ENCODE results near the gene ZNF827. TPM values are rescaled to one million over a fixed set of nuclear protein-coding genes. Genes with fewer than 3 reads are reported as not detected.

Gene ZNF827
- polyA plus RNA-seq, 1 donor from 2014 or later = 12.1 TPM

- no peak overlapping the region for H3K27ac ChIP-seq (ENCODE audit: low read length)
- no peak overlapping the region for H3K4me3 ChIP-seq (ENCODE audit: low read length)
- no peak overlapping the region for H3K4me2 ChIP-seq (ENCODE audit: low read length)
- no peak for TF ChIP-seq EP300 (conservative IDR thresholded peaks at IDR 0.05; ENCODE audit: poor library complexity, severe bottlenecking)
- TF ChIP-seq REST (IDR thresholded peaks at IDR 0.05; ENCODE audit: borderline replicate concordance) = no peak
- no peak for TF ChIP-seq SMC3 (conservative IDR thresholded peaks at IDR 0.05; ENCODE audit: poor library complexity)
- no peak for TF ChIP-seq CTCF (IDR thresholded peaks at IDR 0.05; ENCODE audit: poor library complexity, severe bottlenecking)
- TF ChIP-seq RAD21 (conservative IDR thresholded peaks at IDR 0.05) = no peak
- TF ChIP-seq MXI1 (conservative IDR thresholded peaks at IDR 0.05; ENCODE audit: poor library complexity, severe bottlenecking) = no peak
- TF ChIP-seq POLR2AphosphoS5 (IDR thresholded peaks at IDR 0.05) = no peak
- no peak for TF ChIP-seq TAF1 (IDR thresholded peaks at IDR 0.05; ENCODE audit: low read depth)
- TF ChIP-seq EZH2 (IDR thresholded peaks at IDR 0.05; ENCODE audit: borderline replicate concordance, insufficient read depth, low read length, poor library complexity, severe bottlenecking) = no peak
- no peaks in the 10 kb centered on the region for H4K20me1 ChIP-seq (ENCODE audit: insufficient read depth)
- H3K79me2 ChIP-seq (replicated peaks; ENCODE audit: insufficient read depth, low read length) = no peaks in the 10 kb centered on the region
- H2AFZ ChIP-seq (ENCODE audit: low read depth, low read length) = no peak overlapping the region
- H3K9ac ChIP-seq (ENCODE audit: low read length) = no peak overlapping the region
- H3K27me3 ChIP-seq (ENCODE audit: insufficient read depth, low read depth, low read length) = no peaks in the 10 kb centered on the region
- no peaks in the 10 kb centered on the region for H3F3A ChIP-seq (ENCODE audit: insufficient read depth, low read length, poor library complexity, severe bottlenecking)
- no peaks in the 10 kb centered on the region for H3K9me2 ChIP-seq (ENCODE audit: insufficient read depth, low read length)
- H3K9me3 ChIP-seq (ENCODE audit: low read length) = no peaks in the 10 kb centered on the region
- H3K36me3 ChIP-seq (ENCODE audit: insufficient read depth, low read length) = peaks cover 6% of the 10 kb centered on the region
Observed at GRCh38 chr4:145815027-145815612, 123.5 kb downstream of the ZNF827 start.

GRCh38 chr4:145814246-145814645 lies 124.4 kb downstream of the ZNF827 start:
- Histone ChIP-seq H3F3A (ENCODE audit: insufficient read depth, low read length, poor library complexity, severe bottlenecking) (no peaks in the 10 kb centered on the region), H3K79me2 (replicated peaks; ENCODE audit: insufficient read depth, low read length) (no peaks in the 10 kb centered on the region), H3K4me2 (ENCODE audit: low read length) (no peak overlapping the region), H3K9ac (ENCODE audit: low read length) (no peak overlapping the region), H3K36me3 (ENCODE audit: insufficient read depth, low read length) (peaks cover 6% of the 10 kb centered on the region), H3K27me3 (ENCODE audit: insufficient read depth, low read depth, low read length) (no peaks in the 10 kb centered on the region), H3K9me2 (ENCODE audit: insufficient read depth, low read length) (no peaks in the 10 kb centered on the region), H3K9me3 (ENCODE audit: low read length) (no peaks in the 10 kb centered on the region), H2AFZ (ENCODE audit: low read depth, low read length) (no peak overlapping the region), H3K27ac (ENCODE audit: low read length) (no peak overlapping the region), H4K20me1 (ENCODE audit: insufficient read depth) (no peaks in the 10 kb centered on the region), H3K4me3 (ENCODE audit: low read length) (no peak overlapping the region)
- no peak for TF ChIP-seq RAD21 (conservative IDR thresholded peaks at IDR 0.05)
- TF ChIP-seq SMC3 (conservative IDR thresholded peaks at IDR 0.05; ENCODE audit: poor library complexity) = no peak
- TF ChIP-seq EZH2 (IDR thresholded peaks at IDR 0.05; ENCODE audit: borderline replicate concordance, insufficient read depth, low read length, poor library complexity, severe bottlenecking) = no peak
- TF ChIP-seq REST (IDR thresholded peaks at IDR 0.05; ENCODE audit: borderline replicate concordance) = no peak
- TF ChIP-seq CTCF (IDR thresholded peaks at IDR 0.05; ENCODE audit: poor library complexity, severe bottlenecking) = no peak
- no peak for TF ChIP-seq TAF1 (IDR thresholded peaks at IDR 0.05; ENCODE audit: low read depth)
- no peak for TF ChIP-seq POLR2AphosphoS5 (IDR thresholded peaks at IDR 0.05)
- TF ChIP-seq MXI1 (conservative IDR thresholded peaks at IDR 0.05; ENCODE audit: poor library complexity, severe bottlenecking) = no peak
- TF ChIP-seq EP300 (conservative IDR thresholded peaks at IDR 0.05; ENCODE audit: poor library complexity, severe bottlenecking) = no peak

All from neural cell (in vitro differentiated cells).